A673 (cell line): ENCODE results near the gene MRPL14. TPM values are rescaled to one million over a fixed set of nuclear protein-coding genes. Genes with fewer than 3 reads are reported as not detected.

Experiments used
- BruUV-seq: library from RNA; stranded (reverse); fragments of 400-500 nt; replicated peaks from 2 replicates; lab custom pipeline; 2021; lab: Mats Ljungman, UMichigan
- CTCF ChIA-PET: fragments of 300-600 bp; sonication (Branson Sonifier 250); formaldehyde crosslinking; loops from one replicate; lab custom pipeline; 2022; ENCODE audit warnings: antibody characterized with exemption; lab: Charles Lee
- POLR2A ChIA-PET: fragments of 300-600 bp; sonication (Branson Sonifier 250); formaldehyde crosslinking; loops from one replicate; lab custom pipeline; 2022; ENCODE audit warnings: antibody characterized with exemption; ENCODE audit not compliant: low non-redundant PET; lab: Charles Lee
- DNase-seq: peaks from one replicate; pipeline ENCODE4 v3.0.0-alpha.2; 2015; ENCODE audit warnings: low spot score
- H3K27ac ChIP-seq: fragments of 200-600 bp; sonication (generic); 2 replicates; pipeline ENCODE4 v1.5.1; 2016; ENCODE audit warnings: mixed run types, low read depth, mild to moderate bottlenecking, mixed read lengths, antibody characterized with exemption, low read length; ENCODE audit not compliant: poor library complexity, severe bottlenecking
- H3K27me3 ChIP-seq: fragments of 200-600 bp; sonication (generic); replicated peaks from 2 replicates; pipeline ENCODE4 v1.6.1; 2017; ENCODE audit warnings: mixed run types, low read depth, mild to moderate bottlenecking, mixed read lengths, antibody characterized with exemption, low read length; ENCODE audit not compliant: insufficient read depth, poor library complexity
- H3K36me3 ChIP-seq: fragments of 200-600 bp; sonication (generic); 2 replicates; pipeline ENCODE4 v1.6.1; 2016; ENCODE audit warnings: mixed run types, mild to moderate bottlenecking, mixed read lengths, antibody characterized with exemption, low read length; ENCODE audit not compliant: insufficient read depth, poor library complexity, severe bottlenecking
- H3K4me1 ChIP-seq: fragments of 200-600 bp; sonication (generic); 2 replicates; pipeline ENCODE4 v1.6.1; 2017; ENCODE audit warnings: mixed run types, mild to moderate bottlenecking, mixed read lengths, antibody characterized with exemption, low read length; ENCODE audit not compliant: insufficient read depth, poor library complexity, severe bottlenecking
- H3K4me3 ChIP-seq: fragments of 200-600 bp; sonication (generic); 2 replicates; pipeline ENCODE4 v1.5.1; 2016; ENCODE audit warnings: low read depth, mixed run types, mild to moderate bottlenecking, mixed read lengths, low read length; ENCODE audit not compliant: poor library complexity, severe bottlenecking
- H3K9me3 ChIP-seq: fragments of 200-600 bp; sonication (generic); 2 replicates; pipeline ENCODE4 v1.6.1; 2016; ENCODE audit warnings: mixed run types, low read depth, mild to moderate bottlenecking, mixed read lengths, antibody characterized with exemption, low read length; ENCODE audit not compliant: poor library complexity, severe bottlenecking
- CTCF ChIP-seq: fragments of 300-800, 200-600 bp; sonication (generic); conservative IDR thresholded peaks from 2 replicates; pipeline ENCODE4 v1.5.1; 2017; ENCODE audit warnings: low read depth, mild to moderate bottlenecking, antibody characterized with exemption, low read length, moderate library complexity, mixed read lengths
- EZH2 ChIP-seq: fragments of 200-600 bp; sonication (generic); IDR thresholded peaks from 2 replicates; pipeline ENCODE4 v1.6.1; 2017; ENCODE audit warnings: borderline replicate concordance, low read depth, mild to moderate bottlenecking, mixed read lengths, antibody characterized with exemption, low read length; ENCODE audit not compliant: poor library complexity, severe bottlenecking
- intact Hi-C: fragments of 100-400 bp; cut with micrococcal nuclease; formaldehyde crosslinking; loops from one replicate; pipeline ENCODE4 v1.10.0; 2022; ENCODE audit not compliant: unreplicated experiment
- total RNA-seq: library from RNA; stranded (reverse); gene quantifications from 2 replicates; pipeline ENCODE4 v1.2.3, GENCODE V29; 2021

Gene MRPL14
- total RNA-seq, 1 experiment from 2014 or later = 78.8 TPM

DNA sequence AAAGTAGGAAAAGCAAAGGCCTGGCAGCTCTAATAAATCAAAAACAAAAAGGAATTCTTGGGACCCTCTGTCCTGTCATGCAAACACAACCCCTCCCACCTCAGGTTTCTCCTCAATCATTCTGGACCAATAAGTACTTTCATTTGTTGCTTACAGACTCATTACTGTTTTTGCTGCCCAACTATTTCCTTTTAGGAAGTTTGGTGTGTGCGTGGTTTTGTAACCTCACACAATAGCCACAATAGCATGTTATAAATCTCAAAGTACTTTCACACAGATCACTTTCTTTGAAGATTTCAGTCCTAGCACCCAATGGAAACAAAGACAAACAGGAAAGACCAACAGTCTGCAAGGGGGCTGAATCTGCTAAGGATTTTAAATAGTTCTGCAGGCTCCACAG lies 4.5 kb downstream of the MRPL14 start:
- Histone ChIP-seq H3K4me3 (no peak overlapping the region), H3K36me3 (no peaks in the 10 kb centered on the region), H3K4me1 (peaks cover 37% of the 10 kb centered on the region), H3K9me3 (no peaks in the 10 kb centered on the region), H3K27me3 (no peaks in the 10 kb centered on the region), H3K27ac (peak overlapping the region; percentile 40)
- ChIA-PET POLR2A (no interaction called here), CTCF (no interaction called here)
- intact Hi-C loops = no loop called here
- no TSS peak for BruUV-seq
- no peak for DNase-seq
- no peak for TF ChIP-seq CTCF

GRCh38 chr6:44120692-44121443 lies 6.4 kb downstream of the MRPL14 start:
- Histone ChIP-seq H3K4me3 (no peak overlapping the region), H3K36me3 (no peaks in the 10 kb centered on the region), H3K27ac (peak overlapping the region; percentile 45), H3K9me3 (no peaks in the 10 kb centered on the region), H3K27me3 (no peaks in the 10 kb centered on the region), H3K4me1 (peaks cover 44% of the 10 kb centered on the region)
- TF ChIP-seq CTCF (no peak), EZH2 (no peak)
- no peak for DNase-seq
- intact Hi-C loops = no loop called here
- ChIA-PET POLR2A (no interaction called here), CTCF (no interaction called here)
- no TSS peak for BruUV-seq

DNA sequence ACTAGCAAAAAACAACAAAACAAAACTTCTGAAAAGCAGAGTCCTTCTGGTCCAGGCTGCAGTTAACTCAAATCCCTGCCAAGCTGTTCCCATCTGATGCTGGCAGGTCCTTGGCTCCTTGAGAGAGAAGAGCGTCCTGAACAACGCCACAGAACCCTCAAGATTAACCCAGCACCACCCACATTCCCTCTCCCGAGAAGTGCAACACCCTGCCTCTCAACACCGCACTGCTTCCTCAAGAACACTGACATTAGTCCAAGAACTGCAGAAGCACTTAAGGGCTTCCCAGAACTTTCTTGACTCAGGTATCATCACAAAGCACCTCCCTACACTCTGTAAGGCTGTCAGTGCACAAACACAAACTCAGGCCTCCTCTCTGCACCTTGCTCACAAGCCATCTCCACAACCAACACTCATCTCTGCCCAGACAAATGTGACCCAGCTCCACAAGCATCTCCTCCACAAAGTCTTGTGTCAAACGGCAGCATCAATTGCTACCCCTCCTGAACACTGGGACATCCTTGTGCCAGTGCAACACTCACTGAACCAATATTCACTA lies 7.5 kb downstream of the MRPL14 start:
- ChIA-PET CTCF (no interaction called here), POLR2A (no interaction called here)
- Histone ChIP-seq H3K4me3 (no peak overlapping the region), H3K4me1 (peaks cover 38% of the 10 kb centered on the region), H3K27me3 (no peaks in the 10 kb centered on the region), H3K36me3 (peaks cover 10% of the 10 kb centered on the region), H3K27ac (peak overlapping the region; percentile 4), H3K9me3 (no peaks in the 10 kb centered on the region)
- no peak for TF ChIP-seq CTCF
- TF ChIP-seq EZH2 = no peak
- no peak for DNase-seq
- intact Hi-C loops = no loop called here
- BruUV-seq = no TSS peak
